GM23248 (cell line): Measurements from ENCODE around the gene XPO4.

Source experiments
- EZH2 ChIP-seq: fragments of 200-600 bp; sonication (generic); IDR thresholded peaks from 2 replicates; pipeline ENCODE4 v1.6.1; 2018; ENCODE audit warnings: antibody characterized with exemption, mild to moderate bottlenecking; ENCODE audit not compliant: insufficient read depth, poor library complexity, severe bottlenecking
- EZH2phosphoT487 ChIP-seq: fragments of 200-600 bp; sonication (generic); IDR thresholded peaks from 2 replicates; pipeline ENCODE4 v1.6.1; 2018; ENCODE audit warnings: antibody characterized with exemption, moderate library complexity, mild to moderate bottlenecking, low read depth; ENCODE audit not compliant: insufficient read depth

- TF ChIP-seq EZH2 (no peak), EZH2phosphoT487 (no peak)
Observed at GRCh38 chr13:20808874-20809273, 93.7 kb downstream of the XPO4 start.
